ENCODE data around the gene TMEM114. TPM values are rescaled to one million over a fixed set of nuclear protein-coding genes. Genes with fewer than 3 reads are reported as not detected.
"Not testable (repeated sequence)": the region's sequence is repeated elsewhere in the genome, so short reads cannot be mapped to it uniquely, and the experiment has no call there.

The TMEM114 gene
- polyA plus RNA-seq, 1 donor (not counting 4 experiments of a cell fraction or from before 2014, with no cell fraction given), result not detected

DNA sequence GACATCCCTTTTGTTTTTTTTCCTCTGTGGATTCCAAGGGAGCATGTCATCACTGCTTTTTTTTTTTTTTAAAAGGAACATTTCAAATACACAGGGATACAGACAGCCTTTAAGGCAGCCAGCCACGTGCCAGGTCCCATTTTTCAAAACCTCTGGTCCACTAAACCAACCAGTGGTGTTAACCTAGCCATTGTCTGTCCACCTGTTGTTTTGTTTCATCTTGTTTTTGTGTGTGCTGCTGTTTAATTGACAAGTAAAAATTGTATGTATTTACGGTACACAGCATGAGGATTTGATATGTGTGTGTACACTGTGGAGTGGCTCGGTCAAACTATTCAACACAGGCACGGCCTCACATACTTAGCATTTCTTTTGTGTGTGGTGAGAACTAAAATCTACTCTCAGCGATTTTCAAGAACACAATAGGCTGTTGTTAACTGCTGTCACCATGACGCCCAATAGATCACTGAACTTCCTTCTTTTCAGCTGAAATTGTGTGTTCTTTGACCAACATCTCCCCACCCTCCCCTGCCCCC lies 19.2 kb downstream of the TMEM114 start:
- H3K9ac ChIP-seq (ENCODE audit: control insufficient read depth, extremely low read depth, insufficient read depth, low read length), result no peak overlapping the region
- no peaks in the 10 kb centered on the region for H4K20me1 ChIP-seq (ENCODE audit: control insufficient read depth, extremely low read depth, insufficient read depth, low read length)
- peaks cover 4% of the 10 kb centered on the region for H3K4me1 ChIP-seq (ENCODE audit: control insufficient read depth, extremely low read depth, insufficient read depth, low read length)
- no peak overlapping the region for H3K4me3 ChIP-seq (ENCODE audit: control insufficient read depth in 2 of 3, extremely low read depth in 1 of 3, insufficient read depth in 2 of 3, low read depth in 1 of 3, low read length in 3 of 3)
- no peaks in the 10 kb centered on the region for H3K79me2 ChIP-seq (ENCODE audit: control insufficient read depth, insufficient read depth, low read length)
- DNase-seq (ENCODE audit: low read depth, low spot score) (no peak), FAIRE-seq (no peak)
- peak overlapping the region; percentile 48 for H2AFZ ChIP-seq (ENCODE audit: control insufficient read depth, low read length)
- dilution Hi-C loops (cut with MboI; ENCODE audit: extremely low pct_ligation_motif_present, low sequenced_read_pairs), result no loop called here
- H3K4me2 ChIP-seq (ENCODE audit: control insufficient read depth, extremely low read depth, insufficient read depth, low read depth, low read length), result peak overlapping the region; percentile 25
- TF ChIP-seq, protein P1, sequence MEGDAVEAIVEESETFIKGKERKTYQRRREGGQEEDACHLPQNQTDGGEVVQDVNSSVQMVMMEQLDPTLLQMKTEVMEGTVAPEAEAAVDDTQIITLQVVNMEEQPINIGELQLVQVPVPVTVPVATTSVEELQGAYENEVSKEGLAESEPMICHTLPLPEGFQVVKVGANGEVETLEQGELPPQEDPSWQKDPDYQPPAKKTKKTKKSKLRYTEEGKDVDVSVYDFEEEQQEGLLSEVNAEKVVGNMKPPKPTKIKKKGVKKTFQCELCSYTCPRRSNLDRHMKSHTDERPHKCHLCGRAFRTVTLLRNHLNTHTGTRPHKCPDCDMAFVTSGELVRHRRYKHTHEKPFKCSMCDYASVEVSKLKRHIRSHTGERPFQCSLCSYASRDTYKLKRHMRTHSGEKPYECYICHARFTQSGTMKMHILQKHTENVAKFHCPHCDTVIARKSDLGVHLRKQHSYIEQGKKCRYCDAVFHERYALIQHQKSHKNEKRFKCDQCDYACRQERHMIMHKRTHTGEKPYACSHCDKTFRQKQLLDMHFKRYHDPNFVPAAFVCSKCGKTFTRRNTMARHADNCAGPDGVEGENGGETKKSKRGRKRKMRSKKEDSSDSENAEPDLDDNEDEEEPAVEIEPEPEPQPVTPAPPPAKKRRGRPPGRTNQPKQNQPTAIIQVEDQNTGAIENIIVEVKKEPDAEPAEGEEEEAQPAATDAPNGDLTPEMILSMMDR (optimal IDR thresholded peaks at IDR 0.05 in 1 of 3, IDR thresholded peaks at IDR 0.05 in 1 of 3, conservative IDR thresholded peaks at IDR 0.05 in 1 of 3; ENCODE audit: extremely low read depth in 1 of 3, insufficient read depth in 2 of 3, low read length in 3 of 3), result no peak
- TF ChIP-seq EZH2 (IDR thresholded peaks at IDR 0.05; ENCODE audit: low read length), result no peak
- no peaks in the 10 kb centered on the region for H3K9me1 ChIP-seq (ENCODE audit: control insufficient read depth, extremely low read depth, insufficient read depth, low read length)
- no peak overlapping the region for H3K27ac ChIP-seq (ENCODE audit: control insufficient read depth, insufficient read depth, low read length)
- H3K36me3 ChIP-seq (ENCODE audit: control insufficient read depth in 2 of 2, extremely low read depth in 1 of 2, insufficient read depth in 2 of 2, low read length in 2 of 2), result no peaks in the 10 kb centered on the region
- peaks cover 5% of the 10 kb centered on the region for H3K27me3 ChIP-seq (ENCODE audit: control insufficient read depth, extremely low read depth, insufficient read depth, low read length)
- H3K9me3 ChIP-seq (ENCODE audit: control insufficient read depth, low read depth, low read length), result no peaks in the 10 kb centered on the region

DNA sequence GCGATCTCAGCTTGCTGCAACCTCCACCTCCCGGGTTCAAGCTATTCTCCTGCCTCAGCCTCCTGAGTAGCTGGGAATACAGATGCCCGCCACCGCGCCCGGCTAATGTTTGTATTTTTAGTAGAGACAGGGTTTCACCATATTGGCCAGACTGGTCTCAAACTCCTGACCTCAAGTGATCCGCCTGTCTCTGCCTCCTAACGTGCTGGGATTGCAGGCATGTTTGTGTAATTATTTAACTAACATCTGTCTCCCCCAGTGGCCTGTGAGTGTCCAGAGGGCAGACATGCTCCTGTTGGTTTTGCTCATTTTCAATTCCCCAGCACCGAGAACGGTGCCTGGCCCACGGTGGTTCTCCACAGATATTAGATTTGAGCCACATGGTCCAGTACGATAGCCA lies 19.9 kb downstream of the TMEM114 start:
- dilution Hi-C loops (cut with MboI; ENCODE audit: extremely low pct_ligation_motif_present, low sequenced_read_pairs); H3K4me2 ChIP-seq (ENCODE audit: control insufficient read depth, extremely low read depth, insufficient read depth, low read depth, low read length); H3K79me2 ChIP-seq (ENCODE audit: control insufficient read depth, insufficient read depth, low read length); H3K9ac ChIP-seq (ENCODE audit: control insufficient read depth, extremely low read depth, insufficient read depth, low read length); H3K9me1 ChIP-seq (ENCODE audit: control insufficient read depth, extremely low read depth, insufficient read depth, low read length); H4K20me1 ChIP-seq (ENCODE audit: control insufficient read depth, extremely low read depth, insufficient read depth, low read length); H3K36me3 ChIP-seq (ENCODE audit: control insufficient read depth in 2 of 2, extremely low read depth in 1 of 2, insufficient read depth in 2 of 2, low read length in 2 of 2); H3K9me3 ChIP-seq (ENCODE audit: control insufficient read depth, low read depth, low read length); H3K4me3 ChIP-seq (ENCODE audit: control insufficient read depth in 2 of 3, extremely low read depth in 1 of 3, insufficient read depth in 2 of 3, low read depth in 1 of 3, low read length in 3 of 3); H3K27me3 ChIP-seq (ENCODE audit: control insufficient read depth, extremely low read depth, insufficient read depth, low read length); H3K27ac ChIP-seq (ENCODE audit: control insufficient read depth, insufficient read depth, low read length); DNase-seq (ENCODE audit: low read depth, low spot score); H3K4me1 ChIP-seq (ENCODE audit: control insufficient read depth, extremely low read depth, insufficient read depth, low read length); H2AFZ ChIP-seq (ENCODE audit: control insufficient read depth, low read length); FAIRE-seq: not testable (repeated sequence)

All from keratinocyte (primary cell).